ENCODE results near the gene LMCD1. TPM values are rescaled to one million over a fixed set of nuclear protein-coding genes. Genes with fewer than 3 reads are reported as not detected.

The LMCD1 gene
- total and polyA plus RNA-seq, 8 donors = 67.0 to 86.4 (median 79.6) TPM

DNA sequence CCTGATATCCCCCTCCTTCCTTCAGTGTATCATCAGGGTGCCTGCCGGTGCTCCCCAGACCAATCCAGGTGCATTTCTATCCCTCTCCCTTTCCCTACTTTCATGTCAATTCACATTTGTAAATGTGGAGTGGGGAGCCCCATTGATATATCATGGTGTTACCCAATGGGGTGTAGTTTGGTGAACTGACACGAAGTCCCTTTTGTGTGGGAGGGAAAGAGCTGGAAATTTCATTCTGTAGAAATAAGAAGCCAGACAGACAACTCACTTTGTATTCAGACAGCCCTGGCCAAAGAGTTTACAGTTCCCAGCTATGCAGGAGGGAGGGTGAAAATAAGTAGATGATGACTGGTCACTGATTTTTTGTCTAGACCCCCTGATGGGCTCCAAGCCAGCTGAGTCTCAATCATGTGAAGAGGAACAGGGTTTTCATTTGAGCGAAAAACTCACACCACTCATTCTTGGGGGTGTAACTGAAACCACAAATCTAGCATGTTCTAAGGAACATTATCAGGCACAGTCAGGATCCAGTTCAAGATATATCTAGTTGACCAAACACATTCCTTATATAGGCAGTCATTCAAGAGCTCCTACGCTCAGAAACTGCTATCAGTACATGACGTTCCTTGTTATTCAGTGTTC is 58.9 kb downstream of the LMCD1 start:
- H3K4me3 ChIP-seq = no peak overlapping the region
- ATAC-seq (peak; percentile 51), DNase-seq (no peak)
- intact Hi-C loops (cut with DNase I) = no loop called here
- H3K27ac ChIP-seq = peak overlapping the region in 1 of 2 donors; percentile 81
- H3K36me3 ChIP-seq = peaks cover 0 to 3% of the 10 kb centered on the region in 2 donors
- H3K27me3 ChIP-seq = no peaks in the 10 kb centered on the region
- H3K4me1 ChIP-seq = peaks cover 3 to 12% of the 10 kb centered on the region in 2 donors
- TF ChIP-seq CTCF (IDR thresholded peaks at IDR 0.05) = no peak
- H3K9me3 ChIP-seq = no peaks in the 10 kb centered on the region

DNA sequence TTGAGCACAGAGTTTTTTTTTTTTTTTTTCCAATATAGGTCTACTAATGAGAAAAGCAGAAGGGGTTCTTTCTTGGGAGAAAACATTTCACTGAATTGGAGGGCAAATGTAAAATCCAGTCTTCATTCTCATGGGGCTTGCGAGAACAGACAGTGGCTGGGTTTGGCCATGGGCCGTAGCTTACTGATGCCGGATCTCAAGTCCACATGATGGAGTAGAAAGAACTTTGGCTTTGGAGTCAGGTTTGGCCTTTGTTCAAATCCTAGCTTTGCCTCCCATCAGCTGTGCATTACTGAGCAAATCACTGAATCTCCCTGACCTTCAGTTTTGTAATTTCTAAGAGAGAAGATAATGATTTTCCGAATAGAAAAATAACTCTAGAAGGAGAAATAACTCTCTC is 59.7 kb downstream of the LMCD1 start:
- peaks cover 0 to 12% of the 10 kb centered on the region in 2 donors for H3K36me3 ChIP-seq
- no peak for TF ChIP-seq CTCF (IDR thresholded peaks at IDR 0.05)
- H3K4me3 ChIP-seq = no peak overlapping the region
- H3K27me3 ChIP-seq = no peaks in the 10 kb centered on the region
- peaks cover 3 to 6% of the 10 kb centered on the region in 2 donors for H3K4me1 ChIP-seq
- H3K27ac ChIP-seq = peak overlapping the region in 1 of 2 donors; percentile 81
- ATAC-seq (peak; percentile 31), DNase-seq (no peak)
- intact Hi-C loops (cut with DNase I) = no loop called here
- H3K9me3 ChIP-seq = no peaks in the 10 kb centered on the region

- Histone ChIP-seq H3K27ac (peak overlapping the region; percentile 49 to 81), H3K9me3 (no peaks in the 10 kb centered on the region), H3K4me1 (peaks cover 3 to 6% of the 10 kb centered on the region in 2 donors), H3K27me3 (no peaks in the 10 kb centered on the region), H3K4me3 (no peak overlapping the region), H3K36me3 (peaks cover 0 to 20% of the 10 kb centered on the region in 2 donors)
- TF ChIP-seq CTCF (IDR thresholded peaks at IDR 0.05) = no peak
- intact Hi-C loops (cut with DNase I) = no loop called here
- DNase-seq (no peak), ATAC-seq (no peak)
Observed at GRCh38 chr3:8562081-8562595, 60.5 kb downstream of the LMCD1 start.

GRCh38 chr3:8563146-8563545 is 61.5 kb downstream of the LMCD1 start:
- Histone ChIP-seq H3K27ac (no peak overlapping the region), H3K36me3 (peaks cover 0 to 30% of the 10 kb centered on the region in 2 donors), H3K27me3 (no peaks in the 10 kb centered on the region), H3K9me3 (no peaks in the 10 kb centered on the region), H3K4me3 (no peak overlapping the region), H3K4me1 (peaks cover 3 to 6% of the 10 kb centered on the region in 2 donors)
- DNase-seq (no peak), ATAC-seq (no peak)
- intact Hi-C loops (cut with DNase I) = no loop called here
- no peak for TF ChIP-seq CTCF (IDR thresholded peaks at IDR 0.05)

- no peaks in the 10 kb centered on the region for H3K9me3 ChIP-seq
- ATAC-seq (no peak), DNase-seq (no peak)
- H3K27ac ChIP-seq = peak overlapping the region in 1 of 2 donors; percentile 10
- H3K36me3 ChIP-seq = peaks cover 0 to 34% of the 10 kb centered on the region in 2 donors
- no peaks in the 10 kb centered on the region for H3K27me3 ChIP-seq
- H3K4me1 ChIP-seq = peaks cover 3 to 6% of the 10 kb centered on the region in 2 donors
- intact Hi-C loops (cut with DNase I) = no loop called here
- no peak for TF ChIP-seq CTCF (IDR thresholded peaks at IDR 0.05)
- no peak overlapping the region for H3K4me3 ChIP-seq
Observed at GRCh38 chr3:8563597-8563996, 62.0 kb downstream of the LMCD1 start.
